HEK293 (cell line): ENCODE data around the gene PERM1.

Source experiments
- GLI2 ChIP-seq: fragments of 450-650 bp; formaldehyde crosslinking; IDR thresholded peaks from 2 replicates; pipeline ENCODE4; 2017; ENCODE audit warnings: missing biosample characterization, missing genetic modification characterization, low read depth, borderline replicate concordance
- GLIS1 ChIP-seq: fragments of 450-650 bp; formaldehyde crosslinking; IDR thresholded peaks from 2 replicates; pipeline ENCODE4 v1.5.1; 2016; ENCODE audit warnings: missing biosample characterization, missing genetic modification characterization
- GLIS2 ChIP-seq: fragments of 450-650 bp; formaldehyde crosslinking; IDR thresholded peaks from 2 replicates; pipeline ENCODE4 v1.5.1; 2016; ENCODE audit warnings: missing biosample characterization, missing genetic modification characterization
- MEIS1 ChIP-seq: sonication (generic); formaldehyde crosslinking; IDR thresholded peaks from 2 replicates; pipeline ENCODE4 v1.8.1; 2022; ENCODE audit warnings: missing genetic modification reagents, mild to moderate bottlenecking, borderline replicate concordance
- PRDM4 ChIP-seq: fragments of 450-650 bp; formaldehyde crosslinking; IDR thresholded peaks from 2 replicates; pipeline ENCODE4 v1.5.1; 2017; ENCODE audit warnings: missing biosample characterization, missing genetic modification characterization
- RBAK ChIP-seq: fragments of 450-650 bp; formaldehyde crosslinking; IDR thresholded peaks from 2 replicates; pipeline ENCODE4 v1.5.1; 2016; ENCODE audit warnings: missing biosample characterization, missing genetic modification characterization
- SP2 ChIP-seq: fragments of 450-650 bp; formaldehyde crosslinking; IDR thresholded peaks from 2 replicates; pipeline ENCODE4 v1.5.1; 2016; ENCODE audit warnings: missing biosample characterization, missing genetic modification characterization
- SP7 ChIP-seq: fragments of 450-650 bp; formaldehyde crosslinking; IDR thresholded peaks from 2 replicates; pipeline ENCODE4 v1.5.1; 2016; ENCODE audit warnings: missing biosample characterization, missing genetic modification characterization
- ZBTB21 ChIP-seq: fragments of 450-650 bp; formaldehyde crosslinking; IDR thresholded peaks from 2 replicates; pipeline ENCODE4 v1.5.1; 2017; ENCODE audit warnings: missing biosample characterization, missing genetic modification characterization
- ZBTB7A ChIP-seq: fragments of 450-650 bp; formaldehyde crosslinking; IDR thresholded peaks from 2 replicates; pipeline ENCODE4 v1.5.1; 2016; ENCODE audit warnings: low read depth, missing biosample characterization, missing genetic modification characterization
- ZFP41 ChIP-seq: fragments of 450-650 bp; formaldehyde crosslinking; IDR thresholded peaks from 2 replicates; pipeline ENCODE4 v1.5.1; 2016; ENCODE audit warnings: missing biosample characterization, missing genetic modification characterization, borderline replicate concordance
- ZNF146 ChIP-seq: fragments of 450-650 bp; formaldehyde crosslinking; IDR thresholded peaks from 2 replicates; pipeline ENCODE4 v1.5.1; 2016; ENCODE audit warnings: missing biosample characterization, missing genetic modification characterization
- ZNF18 ChIP-seq: fragments of 450-650 bp; formaldehyde crosslinking; IDR thresholded peaks from 2 replicates; pipeline ENCODE4 v1.5.1; 2016; ENCODE audit warnings: missing biosample characterization, missing genetic modification characterization
- ZNF341 ChIP-seq: fragments of 450-650 bp; formaldehyde crosslinking; IDR thresholded peaks from 2 replicates; pipeline ENCODE4; 2016; ENCODE audit warnings: low read depth, missing biosample characterization, missing genetic modification characterization
- ZNF433 ChIP-seq: fragments of 450-650 bp; formaldehyde crosslinking; IDR thresholded peaks from 2 replicates; pipeline ENCODE4 v1.5.1; 2016; ENCODE audit warnings: missing biosample characterization, missing genetic modification characterization, low read depth
- ZNF488 ChIP-seq: fragments of 450-650 bp; formaldehyde crosslinking; IDR thresholded peaks from 2 replicates; pipeline ENCODE4 v1.5.1; 2016; ENCODE audit warnings: missing biosample characterization, missing genetic modification characterization
- ZNF560 ChIP-seq: fragments of 450-650 bp; formaldehyde crosslinking; IDR thresholded peaks from 2 replicates; pipeline ENCODE4 v1.5.1; 2017; ENCODE audit warnings: missing biosample characterization, missing genetic modification characterization, borderline replicate concordance
- ZNF561 ChIP-seq: fragments of 450-650 bp; IDR thresholded peaks from 2 replicates; pipeline ENCODE4 v1.5.1; 2018; ENCODE audit warnings: missing biosample characterization, missing genetic modification characterization, borderline replicate concordance
- ZNF596 ChIP-seq: fragments of 450-650 bp; IDR thresholded peaks from 2 replicates; pipeline ENCODE4 v1.5.0; 2018; ENCODE audit warnings: missing biosample characterization, mild to moderate bottlenecking, missing genetic modification characterization, moderate library complexity
- ZNF600 ChIP-seq: fragments of 450-650 bp; formaldehyde crosslinking; IDR thresholded peaks from 2 replicates; pipeline ENCODE4 v1.5.1; 2016; ENCODE audit warnings: missing biosample characterization, missing genetic modification characterization
- ZNF623 ChIP-seq: fragments of 450-650 bp; formaldehyde crosslinking; IDR thresholded peaks from 2 replicates; pipeline ENCODE4 v1.5.1; 2016; ENCODE audit warnings: missing biosample characterization, missing genetic modification characterization
- ZNF624 ChIP-seq: fragments of 450-650 bp; formaldehyde crosslinking; IDR thresholded peaks from 2 replicates; pipeline ENCODE4 v1.5.1; 2017; ENCODE audit warnings: missing biosample characterization, missing genetic modification characterization
- ZNF76 ChIP-seq: fragments of 450-650 bp; formaldehyde crosslinking; IDR thresholded peaks from 2 replicates; pipeline ENCODE4; 2016; ENCODE audit warnings: low read depth, missing biosample characterization, missing genetic modification characterization, borderline replicate concordance
- ZNF768 ChIP-seq: fragments of 450-650 bp; formaldehyde crosslinking; IDR thresholded peaks from 2 replicates; pipeline ENCODE4 v1.5.1; 2018; ENCODE audit warnings: missing biosample characterization, mild to moderate bottlenecking, missing genetic modification characterization
- ZSCAN18 ChIP-seq: fragments of 450-650 bp; formaldehyde crosslinking; IDR thresholded peaks from 2 replicates; pipeline ENCODE4 v1.5.1; 2016; ENCODE audit warnings: missing biosample characterization, missing genetic modification characterization
- ZSCAN30 ChIP-seq: fragments of 450-650 bp; IDR thresholded peaks from 2 replicates; pipeline ENCODE4 v1.5.1; 2018; ENCODE audit warnings: missing biosample characterization, mild to moderate bottlenecking, missing genetic modification characterization, moderate library complexity
- TF ChIP-seq, protein P1 (sequence below): fragments of 450-650 bp; formaldehyde crosslinking; IDR thresholded peaks from 2 replicates; pipeline ENCODE4 v1.5.1; 2016; ENCODE audit warnings: missing biosample characterization, missing genetic modification characterization
- TF ChIP-seq, protein P2 (sequence below): fragments of 450-650 bp; formaldehyde crosslinking; IDR thresholded peaks from 2 replicates; pipeline ENCODE4 v1.5.1; 2016; ENCODE audit warnings: missing biosample characterization, missing genetic modification characterization

The PERM1 gene

DNA sequence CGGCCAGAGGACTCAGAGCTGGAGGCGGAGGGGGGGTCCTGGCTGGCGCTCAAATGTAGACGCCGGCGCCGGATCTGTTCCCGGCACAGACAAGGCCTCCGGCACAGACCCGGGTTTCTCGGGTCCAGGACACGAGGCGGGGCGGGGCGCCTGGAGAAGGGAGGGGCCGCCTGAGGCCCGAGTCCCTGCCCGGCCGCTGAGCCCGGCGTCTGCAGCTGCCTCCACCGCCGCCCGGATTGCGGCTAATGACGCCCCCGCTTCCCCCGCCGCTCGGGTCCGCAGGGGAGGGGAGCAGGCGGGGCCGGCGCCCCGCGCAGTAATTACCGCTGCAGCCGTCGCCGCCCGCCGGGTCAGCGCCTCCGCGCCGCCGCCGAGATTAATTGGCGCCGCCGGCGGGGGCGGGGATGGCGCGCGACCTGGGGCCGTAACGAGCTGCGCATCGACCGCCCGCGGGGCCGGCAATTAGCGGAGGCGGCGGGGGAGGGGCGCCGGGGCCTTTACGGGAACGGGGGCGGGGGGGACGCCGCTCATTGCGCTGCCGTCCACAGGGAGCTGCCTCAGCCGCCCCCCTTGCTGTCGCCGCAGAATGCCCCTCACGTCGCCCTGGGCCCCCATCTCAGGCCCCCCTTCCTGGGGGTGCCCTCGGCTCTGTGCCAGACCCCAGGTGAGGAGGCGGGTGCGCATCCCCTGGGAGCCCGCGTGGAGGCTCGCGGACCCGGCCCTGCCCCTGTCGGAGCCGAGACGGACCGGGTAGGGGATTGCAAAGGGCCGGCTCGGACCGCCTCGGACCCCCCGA lies 40.1 kb downstream of the PERM1 start (continued):
- TF ChIP-seq, protein P1, sequence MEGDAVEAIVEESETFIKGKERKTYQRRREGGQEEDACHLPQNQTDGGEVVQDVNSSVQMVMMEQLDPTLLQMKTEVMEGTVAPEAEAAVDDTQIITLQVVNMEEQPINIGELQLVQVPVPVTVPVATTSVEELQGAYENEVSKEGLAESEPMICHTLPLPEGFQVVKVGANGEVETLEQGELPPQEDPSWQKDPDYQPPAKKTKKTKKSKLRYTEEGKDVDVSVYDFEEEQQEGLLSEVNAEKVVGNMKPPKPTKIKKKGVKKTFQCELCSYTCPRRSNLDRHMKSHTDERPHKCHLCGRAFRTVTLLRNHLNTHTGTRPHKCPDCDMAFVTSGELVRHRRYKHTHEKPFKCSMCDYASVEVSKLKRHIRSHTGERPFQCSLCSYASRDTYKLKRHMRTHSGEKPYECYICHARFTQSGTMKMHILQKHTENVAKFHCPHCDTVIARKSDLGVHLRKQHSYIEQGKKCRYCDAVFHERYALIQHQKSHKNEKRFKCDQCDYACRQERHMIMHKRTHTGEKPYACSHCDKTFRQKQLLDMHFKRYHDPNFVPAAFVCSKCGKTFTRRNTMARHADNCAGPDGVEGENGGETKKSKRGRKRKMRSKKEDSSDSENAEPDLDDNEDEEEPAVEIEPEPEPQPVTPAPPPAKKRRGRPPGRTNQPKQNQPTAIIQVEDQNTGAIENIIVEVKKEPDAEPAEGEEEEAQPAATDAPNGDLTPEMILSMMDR (tag by site-specific recombination): 0 out of 2 replicates have a peak, but pooled peaks have one; percentile 22
- TF ChIP-seq ZNF341 (tag by site-specific recombination) (0 out of 2 replicates have a peak, but pooled peaks have one; percentile 48), ZNF561 (tag by site-specific recombination) (peak; percentile 97; the same call in 1 of the 2 replicates), ZNF596 (tag by site-specific recombination) (peak; percentile 80), PRDM4 (peak; percentile 73; the same call in 1 of the 2 replicates), GLIS2 (tag by site-specific recombination) (peak; percentile 94), MEIS1 (CRISPR knock-in tag) (0 out of 2 replicates have a peak, but pooled peaks have one; percentile 33), ZBTB7A (tag by site-specific recombination) (peak; percentile 97), ZNF624 (tag by site-specific recombination) (no peak), ZNF560 (tag by site-specific recombination) (no peak), ZNF768 (tag by site-specific recombination) (no peak), ZNF18 (tag by site-specific recombination) (no peak), GLIS1 (tag by site-specific recombination) (peak; percentile 100), ZFP41 (tag by site-specific recombination) (no peak), SP2 (tag by site-specific recombination) (peak; percentile 43), SP7 (tag by site-specific recombination) (peak; percentile 57; the same call in 1 of the 2 replicates), ZNF146 (tag by site-specific recombination) (no peak; the same call in 1 of the 2 replicates), ZBTB21 (peak; percentile 24; the same call in 1 of the 2 replicates), ZSCAN18 (tag by site-specific recombination) (0 out of 2 replicates have a peak, but pooled peaks have one; percentile 38), ZNF76 (tag by site-specific recombination) (peak; percentile 10; the same call in 1 of the 2 replicates), RBAK (tag by site-specific recombination) (no peak), ZNF488 (tag by site-specific recombination) (0 out of 2 replicates have a peak, but pooled peaks have one; percentile 40), ZNF623 (tag by site-specific recombination) (no peak), ZNF600 (tag by site-specific recombination) (peak; percentile 85), ZNF433 (tag by site-specific recombination) (no peak), ZSCAN30 (tag by site-specific recombination) (peak; percentile 94), GLI2 (tag by site-specific recombination) (peak; percentile 79)
- TF ChIP-seq, protein P2, sequence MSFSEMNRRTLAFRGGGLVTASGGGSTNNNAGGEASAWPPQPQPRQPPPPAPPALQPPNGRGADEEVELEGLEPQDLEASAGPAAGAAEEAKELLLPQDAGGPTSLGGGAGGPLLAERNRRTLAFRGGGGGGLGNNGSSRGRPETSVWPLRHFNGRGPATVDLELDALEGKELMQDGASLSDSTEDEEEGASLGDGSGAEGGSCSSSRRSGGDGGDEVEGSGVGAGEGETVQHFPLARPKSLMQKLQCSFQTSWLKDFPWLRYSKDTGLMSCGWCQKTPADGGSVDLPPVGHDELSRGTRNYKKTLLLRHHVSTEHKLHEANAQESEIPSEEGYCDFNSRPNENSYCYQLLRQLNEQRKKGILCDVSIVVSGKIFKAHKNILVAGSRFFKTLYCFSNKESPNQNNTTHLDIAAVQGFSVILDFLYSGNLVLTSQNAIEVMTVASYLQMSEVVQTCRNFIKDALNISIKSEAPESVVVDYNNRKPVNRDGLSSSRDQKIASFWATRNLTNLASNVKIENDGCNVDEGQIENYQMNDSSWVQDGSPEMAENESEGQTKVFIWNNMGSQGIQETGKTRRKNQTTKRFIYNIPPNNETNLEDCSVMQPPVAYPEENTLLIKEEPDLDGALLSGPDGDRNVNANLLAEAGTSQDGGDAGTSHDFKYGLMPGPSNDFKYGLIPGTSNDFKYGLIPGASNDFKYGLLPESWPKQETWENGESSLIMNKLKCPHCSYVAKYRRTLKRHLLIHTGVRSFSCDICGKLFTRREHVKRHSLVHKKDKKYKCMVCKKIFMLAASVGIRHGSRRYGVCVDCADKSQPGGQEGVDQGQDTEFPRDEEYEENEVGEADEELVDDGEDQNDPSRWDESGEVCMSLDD (tag by site-specific recombination): peak; percentile 97
